Kidney tubule cell (primary cell): ENCODE data around the gene SLC16A12.

Experiments used
- DNase-seq: peaks from one replicate; pipeline ENCODE4 v3.0.0-alpha.2; 2018; ENCODE audit warnings: low spot score

SLC16A12 gene

GRCh38 chr10:89505640-89506275 lies 29.6 kb downstream of the SLC16A12 start:
- no peak for DNase-seq

- no peak for DNase-seq
Observed at GRCh38 chr10:89504691-89505090, 30.7 kb downstream of the SLC16A12 start.

GRCh38 chr10:89503652-89504370 lies 31.6 kb downstream of the SLC16A12 start:
- DNase-seq, result no peak

- DNase-seq, result no peak
Observed at GRCh38 chr10:89503151-89503550, 32.2 kb downstream of the SLC16A12 start.

- no peak for DNase-seq
Observed at GRCh38 chr10:89502549-89502948, 32.8 kb downstream of the SLC16A12 start.

- no peak for DNase-seq
Observed at GRCh38 chr10:89494575-89494974, 40.8 kb downstream of the SLC16A12 start.

- no peak for DNase-seq
Observed at GRCh38 chr10:89494068-89494467, 41.3 kb downstream of the SLC16A12 start.

GRCh38 chr10:89491932-89492331 lies 43.5 kb downstream of the SLC16A12 start:
- no peak for DNase-seq

GRCh38 chr10:89490596-89491335 lies 44.6 kb downstream of the SLC16A12 start:
- no peak for DNase-seq

- peak; percentile 24 for DNase-seq
Observed at GRCh38 chr10:89482256-89482655, 53.1 kb downstream of the SLC16A12 start.

- DNase-seq, result peak; percentile 78
Observed at GRCh38 chr10:89481662-89482061, 53.7 kb downstream of the SLC16A12 start.

- no peak for DNase-seq
Observed at GRCh38 chr10:89479771-89480446, 55.5 kb downstream of the SLC16A12 start.

GRCh38 chr10:89478739-89479654 lies 56.4 kb downstream of the SLC16A12 start:
- DNase-seq, result no peak

- DNase-seq, result peak; percentile 82
Observed at GRCh38 chr10:89478085-89478738, 57.2 kb downstream of the SLC16A12 start.

GRCh38 chr10:89476150-89476549 lies 59.2 kb downstream of the SLC16A12 start:
- DNase-seq, result peak; percentile 13

GRCh38 chr10:89475591-89475998 lies 59.8 kb downstream of the SLC16A12 start:
- DNase-seq, result peak; percentile 8

GRCh38 chr10:89475125-89475524 lies 60.3 kb downstream of the SLC16A12 start:
- no peak for DNase-seq

- no peak for DNase-seq
Observed at GRCh38 chr10:89474452-89474851, 60.9 kb downstream of the SLC16A12 start.

GRCh38 chr10:89471110-89471809 lies 64.1 kb downstream of the SLC16A12 start:
- DNase-seq, result no peak

GRCh38 chr10:89470628-89471027 lies 64.8 kb downstream of the SLC16A12 start:
- DNase-seq, result peak; percentile 34
